ENCODE measurements around the gene CHST8. TPM values are rescaled to one million over a fixed set of nuclear protein-coding genes. Genes with fewer than 3 reads are reported as not detected.

CHST8 gene
- polyA plus RNA-seq, 3 donors = 0.56 to 1.2 (median 0.91) TPM

DNA sequence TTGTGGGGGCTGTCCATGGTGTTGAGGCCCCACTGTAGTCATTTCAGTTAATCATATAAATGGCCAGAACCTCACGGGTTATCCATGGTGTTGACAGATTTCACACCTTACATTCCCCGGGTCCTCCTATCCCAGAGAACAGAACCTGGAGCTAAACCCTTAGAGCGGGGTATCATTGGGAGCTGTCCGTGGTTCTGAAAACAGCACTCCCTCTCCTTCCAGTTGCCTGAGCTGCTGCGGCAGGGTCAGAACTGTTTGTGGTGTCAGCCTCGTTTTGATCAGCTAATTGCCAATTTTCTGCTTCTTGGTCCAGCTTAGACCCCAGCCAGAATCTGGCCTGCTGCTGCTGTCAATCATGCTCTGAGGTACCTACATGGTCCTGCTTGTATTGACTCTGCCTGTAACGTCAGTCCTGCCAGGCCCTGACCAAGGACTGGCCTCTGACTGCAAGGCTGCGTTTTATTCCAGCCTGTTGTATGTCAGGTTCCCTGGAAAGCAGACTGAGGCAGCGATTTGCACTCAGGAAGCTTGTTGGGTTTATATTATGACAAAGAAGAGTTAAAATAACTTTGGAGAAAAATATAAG is 119.2 kb downstream of the CHST8 start:
- no peak overlapping the region for H3K27ac ChIP-seq (ENCODE audit: low read depth, low read length)
- WGBS, 3 donors = 19 to 21% (median 20%) methylated on average over 9 of the region's 9 CpGs

DNA sequence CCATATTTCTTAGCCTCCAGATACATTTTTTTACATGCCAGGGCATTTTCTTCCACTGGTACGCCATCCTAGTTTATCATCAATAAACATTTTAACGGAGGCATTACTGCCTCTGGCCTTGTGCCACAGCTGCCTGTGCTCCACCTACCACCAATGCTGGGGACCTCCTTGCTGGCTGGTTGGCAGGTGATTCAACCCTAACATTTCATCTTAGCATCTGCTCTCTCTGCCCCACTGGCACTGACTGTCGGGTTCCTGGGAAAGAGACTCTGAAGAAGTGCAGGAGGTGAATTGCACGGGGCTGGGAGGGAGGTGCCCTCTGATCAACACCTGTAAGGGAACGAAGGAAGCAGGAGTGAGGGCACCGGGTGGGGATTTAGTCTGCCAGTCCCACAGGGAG is 123.5 kb downstream of the CHST8 start:
- 56 to 72% (median 69%) methylated on average over 6 of the region's 6 CpGs for WGBS, 3 donors
- no peak overlapping the region for H3K27ac ChIP-seq (ENCODE audit: low read depth, low read length)

DNA sequence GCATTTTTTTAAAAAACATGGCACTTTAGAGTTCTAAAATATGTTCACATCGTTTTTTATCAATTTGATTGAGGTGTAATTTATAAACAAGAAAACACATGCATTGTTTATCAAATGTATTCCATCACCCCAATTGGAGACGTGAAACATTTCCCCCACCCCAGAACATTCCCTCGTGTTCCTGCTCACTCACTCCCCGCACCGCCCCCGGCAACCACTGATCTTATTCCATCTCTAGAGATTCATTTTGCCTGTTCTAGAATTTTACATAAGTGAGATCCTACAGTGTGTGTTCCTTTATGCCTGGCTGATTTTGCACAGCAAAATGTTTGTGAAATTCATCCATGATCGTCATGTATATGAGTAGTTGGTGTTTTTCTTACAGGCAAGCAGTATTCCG is 124.4 kb downstream of the CHST8 start:
- H3K27ac ChIP-seq (ENCODE audit: low read depth, low read length) = no peak overlapping the region
- 71 to 76% (median 75%) methylated on average over 8 of the region's 8 CpGs for WGBS, 3 donors

DNA sequence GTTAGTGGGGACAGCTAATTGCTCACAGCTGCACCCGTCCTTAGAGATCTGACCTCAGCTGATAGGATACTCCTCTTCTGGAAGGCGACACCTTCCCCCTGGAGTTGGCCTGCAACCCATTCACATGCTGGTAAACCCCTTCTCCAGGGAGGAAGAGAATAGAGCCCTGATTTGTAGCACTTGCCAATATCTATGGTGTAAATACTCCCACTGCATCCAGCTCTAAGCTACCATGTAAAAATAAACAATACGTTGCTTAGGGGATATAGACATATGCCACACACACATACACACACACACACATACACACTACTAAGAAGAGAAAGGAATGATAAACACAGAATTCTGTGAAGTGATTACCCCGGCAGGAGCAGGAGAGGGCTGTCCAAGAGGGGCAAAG is 125.5 kb downstream of the CHST8 start:
- WGBS, 3 donors = 38 to 53% (median 49%) methylated on average over 4 of the region's 4 CpGs
- H3K27ac ChIP-seq (ENCODE audit: low read depth, low read length) = no peak overlapping the region

- H3K27ac ChIP-seq (ENCODE audit: low read depth, low read length) = no peak overlapping the region
- WGBS, 3 donors = 87 to 91% (median 88%) methylated on average over 8 of the region's 8 CpGs
Observed at GRCh38 chr19:33748231-33748630, 126.5 kb downstream of the CHST8 start.

DNA sequence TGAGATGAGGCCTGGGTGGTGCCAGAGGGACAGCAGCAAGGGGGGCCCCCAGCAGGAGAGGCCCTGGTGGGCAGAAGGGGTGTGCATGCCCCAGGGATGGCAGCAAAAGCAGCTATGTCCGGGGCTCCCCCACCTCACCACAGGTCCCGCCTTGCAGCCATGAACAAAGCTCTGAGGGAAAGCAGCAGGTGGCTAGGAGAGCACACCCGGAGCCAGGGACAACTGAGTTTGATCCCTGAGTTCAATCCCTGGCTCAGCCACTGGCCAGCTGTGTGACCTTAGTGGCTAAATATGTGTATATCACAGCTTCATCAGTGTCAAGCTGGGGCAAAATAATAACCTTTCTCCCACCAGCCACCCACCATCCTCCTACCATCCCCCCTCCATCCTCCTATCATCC is 127.3 kb downstream of the CHST8 start:
- no peak overlapping the region for H3K27ac ChIP-seq (ENCODE audit: low read depth, low read length)
- WGBS, 3 donors = 42 to 77% (median 49%) methylated on average over 3 of the region's 3 CpGs

GRCh38 chr19:33749619-33750175 is 127.9 kb downstream of the CHST8 start:
- H3K27ac ChIP-seq (ENCODE audit: low read depth, low read length) = no peak overlapping the region
- whole genome bisulfite sequencing, 3 donors = 83 to 91% (median 87%) methylated on average over 12 of the region's 12 CpGs

GRCh38 chr19:33750587-33751435 is 129.1 kb downstream of the CHST8 start:
- WGBS, 3 donors = 59 to 81% (median 72%) methylated on average over 18 of the region's 18 CpGs
- no peak overlapping the region for H3K27ac ChIP-seq (ENCODE audit: low read depth, low read length)

GRCh38 chr19:33751436-33751770 is 129.7 kb downstream of the CHST8 start:
- WGBS, 3 donors = 67 to 76% (median 76%) methylated on average over 5 of the region's 5 CpGs
- no peak overlapping the region for H3K27ac ChIP-seq (ENCODE audit: low read depth, low read length)

GRCh38 chr19:33752018-33752800 is 130.5 kb downstream of the CHST8 start:
- H3K27ac ChIP-seq (ENCODE audit: low read depth, low read length) = no peak overlapping the region
- 63 to 64% (median 64%) methylated on average over 27 of the region's 27 CpGs for WGBS, 3 donors

- WGBS, 3 donors = 62 to 83% (median 81%) methylated on average over 6 of the region's 6 CpGs
- H3K27ac ChIP-seq (ENCODE audit: low read depth, low read length) = no peak overlapping the region
Observed at GRCh38 chr19:33752945-33753344, 131.2 kb downstream of the CHST8 start.

- H3K27ac ChIP-seq (ENCODE audit: low read depth, low read length) = no peak overlapping the region
- WGBS, 3 donors = 62 to 72% (median 64%) methylated on average over 7 of the region's 7 CpGs
Observed at GRCh38 chr19:33754361-33754760, 132.6 kb downstream of the CHST8 start.

- 49 to 55% (median 53%) methylated on average over 26 of the region's 26 CpGs for WGBS, 3 donors
- no peak overlapping the region for H3K27ac ChIP-seq (ENCODE audit: low read depth, low read length)
Observed at GRCh38 chr19:33755099-33756035, 133.6 kb downstream of the CHST8 start.

DNA sequence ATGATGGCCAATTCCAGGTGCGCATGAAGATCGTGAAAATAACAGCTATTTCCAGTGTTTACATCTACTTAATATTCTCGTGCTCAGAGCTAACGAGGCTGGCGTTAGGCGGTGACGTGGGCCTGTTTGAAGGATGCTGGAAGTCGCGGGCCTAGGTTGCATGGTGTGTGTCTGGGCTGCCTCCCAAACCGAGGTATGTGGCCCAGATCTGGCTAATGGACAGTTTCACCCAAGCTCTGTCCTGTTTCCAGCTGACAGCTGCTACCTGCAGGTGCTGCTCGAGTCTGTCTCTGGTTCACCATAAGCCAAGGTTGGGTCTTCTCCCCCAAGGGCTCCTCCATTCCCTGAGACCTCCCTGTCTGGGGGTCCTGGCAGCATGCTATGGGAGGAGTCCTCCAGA is 134.4 kb downstream of the CHST8 start:
- 79 to 83% (median 83%) methylated on average over 11 of the region's 11 CpGs for WGBS, 3 donors
- no peak overlapping the region for H3K27ac ChIP-seq (ENCODE audit: low read depth, low read length)

- no peak overlapping the region for H3K27ac ChIP-seq (ENCODE audit: low read depth, low read length)
- 24 to 36% (median 27%) methylated on average over 12 of the region's 12 CpGs for WGBS, 3 donors
Observed at GRCh38 chr19:33758541-33759013, 136.8 kb downstream of the CHST8 start.

- no peak overlapping the region for H3K27ac ChIP-seq (ENCODE audit: low read depth, low read length)
- WGBS, 3 donors = 88 to 97% (median 91%) methylated on average over 7 of the region's 7 CpGs
Observed at GRCh38 chr19:33759356-33759755, 137.6 kb downstream of the CHST8 start.

DNA sequence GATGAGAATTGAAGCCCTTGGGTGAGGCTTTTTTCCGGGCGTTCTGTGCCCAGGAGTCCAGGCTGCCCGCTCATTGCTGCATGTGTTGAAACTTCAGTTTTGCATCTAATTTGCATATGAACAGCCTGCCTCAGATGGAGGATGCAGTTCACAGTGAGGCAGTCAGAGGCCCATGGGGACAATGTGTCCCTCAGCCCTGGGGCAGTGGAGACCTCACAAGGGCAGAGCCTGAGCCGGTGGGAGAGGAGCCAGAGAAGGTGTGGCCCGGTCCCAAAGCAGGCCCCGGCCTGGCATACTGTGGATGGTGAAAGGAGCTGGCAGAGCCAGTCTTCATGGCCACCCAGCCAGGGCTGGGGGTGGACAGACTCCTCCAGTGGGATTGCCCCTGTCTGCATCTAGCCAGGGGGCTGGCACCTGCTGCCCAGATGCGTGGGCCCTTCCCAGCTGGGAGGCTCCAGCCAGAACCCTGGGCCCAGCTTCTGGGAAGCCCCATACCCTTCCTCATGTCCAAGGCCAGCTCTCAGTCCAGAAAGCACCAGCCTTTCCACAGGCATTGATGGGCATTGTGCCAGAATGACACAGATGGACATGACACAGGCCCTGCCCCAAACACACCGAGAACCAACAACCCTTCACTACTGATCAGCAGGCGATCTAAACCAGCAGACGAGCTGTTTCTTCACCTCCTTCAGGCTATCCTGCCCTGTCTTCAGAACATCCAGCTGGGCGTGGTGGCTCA is 142.0 kb downstream of the CHST8 start:
- 59 to 78% (median 69%) methylated on average over 11 of the region's 11 CpGs for WGBS, 3 donors
- H3K27ac ChIP-seq (ENCODE audit: low read depth, low read length) = no peak overlapping the region

All from adipose tissue (tissue), 3 donors.